ENCODE results near the gene VKORC1.

The VKORC1 gene

DNA sequence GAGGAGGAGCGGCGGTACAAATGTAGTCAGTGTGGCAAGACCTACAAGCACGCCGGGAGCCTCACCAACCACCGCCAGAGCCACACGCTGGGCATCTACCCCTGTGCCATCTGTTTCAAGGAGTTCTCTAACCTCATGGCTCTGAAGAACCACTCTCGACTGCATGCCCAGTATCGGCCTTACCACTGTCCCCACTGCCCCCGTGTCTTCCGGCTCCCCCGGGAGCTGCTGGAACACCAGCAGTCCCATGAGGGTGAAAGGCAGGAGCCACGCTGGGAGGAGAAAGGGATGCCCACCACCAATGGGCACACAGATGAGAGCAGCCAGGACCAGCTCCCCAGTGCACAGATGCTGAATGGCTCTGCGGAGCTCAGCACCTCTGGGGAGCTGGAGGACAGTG is 17.6 kb downstream of the VKORC1 start:
- Histone ChIP-seq H3K27me3 (ENCODE audit: insufficient read depth, poor library complexity, severe bottlenecking) (no peaks in the 10 kb centered on the region), H3K36me3 (ENCODE audit: low read depth) (peaks cover 45% of the 10 kb centered on the region), H3K9me3 (ENCODE audit: severe bottlenecking) (no peaks in the 10 kb centered on the region), H3K4me1 (ENCODE audit: insufficient read depth, poor library complexity, severe bottlenecking) (peaks cover under 1% of the 10 kb centered on the region), H3K27ac (ENCODE audit: poor library complexity, severe bottlenecking) (no peak overlapping the region), H3K4me3 (ENCODE audit: severe bottlenecking) (no peak overlapping the region)
- TF ChIP-seq, protein P1, sequence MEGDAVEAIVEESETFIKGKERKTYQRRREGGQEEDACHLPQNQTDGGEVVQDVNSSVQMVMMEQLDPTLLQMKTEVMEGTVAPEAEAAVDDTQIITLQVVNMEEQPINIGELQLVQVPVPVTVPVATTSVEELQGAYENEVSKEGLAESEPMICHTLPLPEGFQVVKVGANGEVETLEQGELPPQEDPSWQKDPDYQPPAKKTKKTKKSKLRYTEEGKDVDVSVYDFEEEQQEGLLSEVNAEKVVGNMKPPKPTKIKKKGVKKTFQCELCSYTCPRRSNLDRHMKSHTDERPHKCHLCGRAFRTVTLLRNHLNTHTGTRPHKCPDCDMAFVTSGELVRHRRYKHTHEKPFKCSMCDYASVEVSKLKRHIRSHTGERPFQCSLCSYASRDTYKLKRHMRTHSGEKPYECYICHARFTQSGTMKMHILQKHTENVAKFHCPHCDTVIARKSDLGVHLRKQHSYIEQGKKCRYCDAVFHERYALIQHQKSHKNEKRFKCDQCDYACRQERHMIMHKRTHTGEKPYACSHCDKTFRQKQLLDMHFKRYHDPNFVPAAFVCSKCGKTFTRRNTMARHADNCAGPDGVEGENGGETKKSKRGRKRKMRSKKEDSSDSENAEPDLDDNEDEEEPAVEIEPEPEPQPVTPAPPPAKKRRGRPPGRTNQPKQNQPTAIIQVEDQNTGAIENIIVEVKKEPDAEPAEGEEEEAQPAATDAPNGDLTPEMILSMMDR (IDR thresholded peaks at IDR 0.05; ENCODE audit: poor library complexity, severe bottlenecking), result no peak
- ATAC-seq (ENCODE audit: low read depth) (no peak), DNase-seq (ENCODE audit: low spot score) (peak; percentile 49)

DNA sequence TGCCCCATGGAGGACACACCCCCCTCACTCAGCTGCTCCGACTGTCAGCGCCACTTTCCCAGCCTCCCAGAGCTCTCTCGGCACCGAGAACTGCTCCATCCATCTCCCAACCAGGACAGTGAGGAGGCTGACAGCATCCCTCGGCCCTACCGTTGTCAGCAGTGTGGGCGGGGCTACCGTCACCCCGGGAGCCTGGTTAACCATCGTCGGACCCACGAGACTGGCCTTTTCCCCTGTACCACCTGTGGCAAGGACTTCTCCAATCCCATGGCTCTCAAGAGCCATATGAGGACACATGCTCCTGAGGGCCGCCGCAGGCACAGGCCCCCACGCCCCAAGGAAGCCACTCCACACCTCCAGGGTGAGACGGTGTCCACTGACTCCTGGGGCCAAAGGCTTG is 18.3 kb downstream of the VKORC1 start:
- H3K27me3 ChIP-seq (ENCODE audit: insufficient read depth, poor library complexity, severe bottlenecking), result no peaks in the 10 kb centered on the region
- peaks cover 40% of the 10 kb centered on the region for H3K36me3 ChIP-seq (ENCODE audit: low read depth)
- TF ChIP-seq, protein P1 (IDR thresholded peaks at IDR 0.05; ENCODE audit: poor library complexity, severe bottlenecking), result no peak
- ATAC-seq (ENCODE audit: low read depth) (no peak), DNase-seq (ENCODE audit: low spot score) (peak; percentile 57)
- peaks cover 6% of the 10 kb centered on the region for H3K4me1 ChIP-seq (ENCODE audit: insufficient read depth, poor library complexity, severe bottlenecking)
- no peak overlapping the region for H3K27ac ChIP-seq (ENCODE audit: poor library complexity, severe bottlenecking)
- H3K9me3 ChIP-seq (ENCODE audit: severe bottlenecking), result no peaks in the 10 kb centered on the region
- no peak overlapping the region for H3K4me3 ChIP-seq (ENCODE audit: severe bottlenecking)

DNA sequence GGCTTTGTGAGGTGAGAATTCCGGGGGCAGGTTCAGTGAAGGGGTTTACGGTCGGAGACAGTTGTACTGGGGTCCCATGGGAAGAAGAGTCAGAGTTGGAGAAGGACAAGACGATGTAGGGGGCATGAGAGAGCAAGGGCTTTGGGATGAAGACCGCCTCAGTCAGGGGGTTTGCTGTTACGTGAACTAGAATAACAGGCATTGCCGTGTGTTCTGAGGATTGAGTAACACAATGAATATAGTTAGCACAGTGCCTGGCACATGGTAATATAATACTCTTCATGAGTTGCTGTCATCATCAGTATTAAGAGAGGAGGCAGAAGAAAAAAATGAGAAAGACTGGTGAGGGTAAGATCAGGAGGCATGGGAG is 19.8 kb downstream of the VKORC1 start:
- TF ChIP-seq, protein P1 (IDR thresholded peaks at IDR 0.05; ENCODE audit: poor library complexity, severe bottlenecking), result no peak
- H3K36me3 ChIP-seq (ENCODE audit: low read depth), result peaks cover 25% of the 10 kb centered on the region
- DNase-seq (ENCODE audit: low spot score), result no peak

DNA sequence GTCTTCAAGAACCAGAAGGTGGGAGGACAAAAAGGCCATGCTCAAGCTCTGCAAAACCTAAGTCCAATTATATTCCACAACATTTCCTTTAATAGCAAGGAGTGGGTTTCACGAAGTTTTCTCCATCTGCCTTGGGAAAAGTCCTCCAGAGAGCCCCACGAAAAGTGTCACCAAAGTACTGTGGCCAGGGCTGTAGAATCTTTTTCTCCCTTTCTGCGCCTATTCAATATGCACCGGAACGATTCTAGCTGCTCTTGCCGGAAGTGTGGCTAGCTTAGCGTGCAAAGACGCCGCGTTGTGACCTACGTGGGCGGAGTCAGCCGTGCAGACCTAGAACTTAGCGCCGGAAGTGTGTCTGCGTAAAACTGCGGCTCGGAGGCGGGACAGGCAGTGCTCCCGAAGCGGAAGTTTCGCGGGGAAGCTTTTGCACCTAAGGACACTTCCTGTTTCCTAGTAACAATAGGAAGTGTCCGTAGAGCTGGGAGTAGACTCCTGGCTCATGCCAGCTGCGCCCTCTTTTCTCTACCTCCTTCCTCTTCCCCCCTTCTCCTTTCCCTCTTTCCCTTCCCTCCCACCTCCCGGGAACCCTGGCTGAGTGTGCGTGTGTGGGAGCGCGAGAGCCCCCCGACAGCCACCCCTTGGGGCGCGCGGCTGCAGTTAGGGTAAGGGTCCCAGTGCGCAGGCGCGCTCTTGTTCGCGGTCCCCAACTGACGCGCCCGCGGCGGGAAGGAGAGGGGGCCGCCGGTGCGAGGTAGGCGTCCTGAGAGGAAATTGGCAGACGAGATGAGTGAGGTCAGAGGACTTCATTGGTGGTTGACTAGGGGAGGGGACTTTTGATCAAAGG is 20.4 kb downstream of the VKORC1 start, which contains the start of the genes ZNF646 and ZNF668:
Gene ZNF646 (plus strand): TSS at position 453 of the 844 bp plus-strand sequence. CDS start 1,903 bp downstream, outside the sequence.
Gene ZNF668 (minus strand): TSS at position 271 of the 844 bp plus-strand sequence. CDS start 9,781 bp downstream, outside the sequence.
- H3K27ac ChIP-seq (ENCODE audit: poor library complexity, severe bottlenecking), result peak within 1 kb of the TSS; percentile 79
- no peaks in the 10 kb centered on the region for H3K9me3 ChIP-seq (ENCODE audit: severe bottlenecking)
- peaks cover 21% of the 10 kb centered on the region for H3K36me3 ChIP-seq (ENCODE audit: low read depth)
- no peaks in the 10 kb centered on the region for H3K27me3 ChIP-seq (ENCODE audit: insufficient read depth, poor library complexity, severe bottlenecking)
- DNase-seq (ENCODE audit: low spot score) (peak; percentile 99), ATAC-seq (ENCODE audit: low read depth) (peak; percentile 80)
- H3K4me3 ChIP-seq (ENCODE audit: severe bottlenecking), result peak within 1 kb of the TSS; percentile 94
- TF ChIP-seq, protein P1 (IDR thresholded peaks at IDR 0.05; ENCODE audit: poor library complexity, severe bottlenecking), result no peak
- H3K4me1 ChIP-seq (ENCODE audit: insufficient read depth, poor library complexity, severe bottlenecking), result peaks cover 6% of the 10 kb centered on the region

More for the DNA sequence above, 19.8 kb downstream of the VKORC1 start:
- no peaks in the 10 kb centered on the region for H3K9me3 ChIP-seq (ENCODE audit: severe bottlenecking)
- H3K27me3 ChIP-seq (ENCODE audit: insufficient read depth, poor library complexity, severe bottlenecking), result no peaks in the 10 kb centered on the region
- H3K4me1 ChIP-seq (ENCODE audit: insufficient read depth, poor library complexity, severe bottlenecking), result peaks cover 6% of the 10 kb centered on the region
- ATAC-seq (ENCODE audit: low read depth), result no peak
- H3K4me3 ChIP-seq (ENCODE audit: severe bottlenecking), result peak overlapping the region; percentile 94
- H3K27ac ChIP-seq (ENCODE audit: poor library complexity, severe bottlenecking), result peak overlapping the region; percentile 79
